ENCODE measurements around the gene POU2AF2. TPM values are rescaled to one million over a fixed set of nuclear protein-coding genes. Genes with fewer than 3 reads are reported as not detected.
"Not testable (repeated sequence)": the region's sequence is repeated elsewhere in the genome, so short reads cannot be mapped to it uniquely, and the experiment has no call there.

POU2AF2 gene
- total RNA-seq, 1 experiment from 2014 or later: not detected

DNA sequence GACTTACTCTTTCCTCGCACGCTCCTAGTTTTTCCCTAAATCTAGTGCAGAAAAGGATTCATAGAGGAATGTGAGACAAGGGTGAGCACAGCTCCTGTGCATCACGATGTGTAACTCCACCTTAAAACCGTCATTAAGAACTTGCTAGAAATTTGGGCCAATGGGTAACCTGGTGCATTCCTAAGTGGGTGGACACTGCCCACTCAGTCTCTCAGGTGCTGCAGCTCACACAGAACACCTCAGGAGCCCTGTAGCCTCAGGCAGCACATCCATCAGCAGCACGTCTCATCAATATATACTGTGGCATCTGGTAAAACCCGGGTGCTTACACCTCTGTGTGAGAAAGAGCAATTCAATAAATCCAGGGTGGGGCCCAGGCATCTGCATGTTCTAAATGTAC lies 65.2 kb downstream of the POU2AF2 start (continued):
- TF ChIP-seq, protein P1, sequence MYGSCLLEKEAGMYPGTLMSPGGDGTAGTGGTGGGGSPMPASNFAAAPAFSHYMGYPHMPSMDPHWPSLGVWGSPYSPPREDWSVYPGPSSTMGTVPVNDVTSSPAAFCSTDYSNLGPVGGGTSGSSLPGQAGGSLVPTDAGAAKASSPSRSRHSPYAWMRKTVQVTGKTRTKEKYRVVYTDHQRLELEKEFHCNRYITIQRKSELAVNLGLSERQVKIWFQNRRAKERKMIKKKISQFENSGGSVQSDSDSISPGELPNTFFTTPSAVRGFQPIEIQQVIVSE (CRISPR knock-in tag; IDR thresholded peaks at IDR 0.05; ENCODE audit: borderline replicate concordance): no peak
- TF ChIP-seq IRF2 (CRISPR knock-in tag; IDR thresholded peaks at IDR 0.05; ENCODE audit: borderline replicate concordance, low read depth): no peak
- TF ChIP-seq, protein P2, sequence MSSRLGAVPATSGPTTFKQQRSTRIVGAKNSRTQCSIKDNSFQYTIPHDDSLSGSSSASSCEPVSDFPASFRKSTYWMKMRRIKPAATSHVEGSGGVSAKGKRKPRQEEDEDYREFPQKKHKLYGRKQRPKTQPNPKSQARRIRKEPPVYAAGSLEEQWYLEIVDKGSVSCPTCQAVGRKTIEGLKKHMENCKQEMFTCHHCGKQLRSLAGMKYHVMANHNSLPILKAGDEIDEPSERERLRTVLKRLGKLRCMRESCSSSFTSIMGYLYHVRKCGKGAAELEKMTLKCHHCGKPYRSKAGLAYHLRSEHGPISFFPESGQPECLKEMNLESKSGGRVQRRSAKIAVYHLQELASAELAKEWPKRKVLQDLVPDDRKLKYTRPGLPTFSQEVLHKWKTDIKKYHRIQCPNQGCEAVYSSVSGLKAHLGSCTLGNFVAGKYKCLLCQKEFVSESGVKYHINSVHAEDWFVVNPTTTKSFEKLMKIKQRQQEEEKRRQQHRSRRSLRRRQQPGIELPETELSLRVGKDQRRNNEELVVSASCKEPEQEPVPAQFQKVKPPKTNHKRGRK (CRISPR knock-in tag; IDR thresholded peaks at IDR 0.05; ENCODE audit: borderline replicate concordance): no peak
- no peak for TF ChIP-seq KAT7 (CRISPR knock-in tag; IDR thresholded peaks at IDR 0.05; ENCODE audit: borderline replicate concordance)
- TF ChIP-seq TEAD1 (CRISPR knock-in tag; IDR thresholded peaks at IDR 0.05): no peak
- TF ChIP-seq, protein P3, sequence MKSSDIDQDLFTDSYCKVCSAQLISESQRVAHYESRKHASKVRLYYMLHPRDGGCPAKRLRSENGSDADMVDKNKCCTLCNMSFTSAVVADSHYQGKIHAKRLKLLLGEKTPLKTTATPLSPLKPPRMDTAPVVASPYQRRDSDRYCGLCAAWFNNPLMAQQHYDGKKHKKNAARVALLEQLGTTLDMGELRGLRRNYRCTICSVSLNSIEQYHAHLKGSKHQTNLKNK (CRISPR knock-in tag; IDR thresholded peaks at IDR 0.05): no peak

DNA sequence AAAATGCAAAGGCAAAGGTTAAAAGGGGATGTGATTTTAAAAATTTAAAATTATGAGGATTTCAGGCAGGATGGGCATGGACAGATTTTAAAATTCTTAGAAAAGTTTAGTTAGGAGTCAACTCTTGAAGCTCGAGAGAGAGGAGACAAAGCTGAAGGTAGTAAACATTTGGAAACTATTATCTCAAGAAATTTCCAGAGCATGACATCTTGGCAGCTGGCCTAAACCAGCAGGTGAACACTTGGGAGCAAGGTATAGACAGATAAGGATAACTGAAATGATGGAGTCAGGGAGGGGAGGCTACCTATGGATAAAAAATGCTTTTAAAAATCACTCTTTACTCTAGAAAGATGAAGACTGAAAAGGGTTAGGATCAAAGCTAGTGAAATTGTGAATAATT lies 66.6 kb downstream of the POU2AF2 start:
- ATAC-seq (no peak), DNase-seq (ENCODE audit: low spot score) (no peak)
- ChIA-PET POLR2A (no interaction called here), CTCF (no interaction called here)
- Mint-ChIP-seq H3K36me3 (no peaks in the 10 kb centered on the region), H3K27ac (no peak overlapping the region), H3K4me3 (no peak overlapping the region), H3K9me3 (peaks cover 15% of the 10 kb centered on the region), H3K4me1 (0 out of 2 replicates have a peak, but pooled peaks cover 2% of the 10 kb centered on the region), H3K27me3 (ENCODE audit: low read depth) (no peaks in the 10 kb centered on the region; the same call in 1 of the 2 replicates)
- TF ChIP-seq FOXJ3 (CRISPR knock-in tag; IDR thresholded peaks at IDR 0.05; ENCODE audit: borderline replicate concordance) (no peak), ZBTB21 (CRISPR knock-in tag; IDR thresholded peaks at IDR 0.05; ENCODE audit: borderline replicate concordance) (no peak)

DNA sequence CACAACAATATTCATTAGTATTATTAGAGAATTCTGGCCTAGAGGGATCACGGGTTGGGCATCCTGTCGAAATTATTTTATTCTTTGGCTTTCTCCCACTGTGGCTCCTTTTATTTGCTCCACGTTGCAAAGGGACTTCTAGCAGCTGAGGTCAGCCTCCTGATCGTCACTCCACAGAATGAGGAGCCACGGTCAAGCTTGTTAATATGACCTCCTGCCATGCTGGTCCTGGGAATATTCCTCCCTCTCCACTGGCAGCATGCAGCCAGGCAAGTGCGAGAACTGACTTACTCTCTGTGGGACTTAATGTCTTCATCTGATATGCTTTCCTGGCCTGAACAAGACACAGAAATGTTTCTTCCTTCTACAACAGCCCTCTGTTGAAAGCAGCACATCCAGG lies 73.8 kb downstream of the POU2AF2 start:
- ATAC-seq: no peak
- TF ChIP-seq, protein P2 (CRISPR knock-in tag; IDR thresholded peaks at IDR 0.05; ENCODE audit: borderline replicate concordance): no peak
- no peak for TF ChIP-seq CBFB (CRISPR knock-in tag; IDR thresholded peaks at IDR 0.05; ENCODE audit: low read depth)
- no peak for TF ChIP-seq PRRX2 (CRISPR knock-in tag; IDR thresholded peaks at IDR 0.05)
- no peak for TF ChIP-seq ETV6 (CRISPR knock-in tag; IDR thresholded peaks at IDR 0.05)
- TF ChIP-seq, protein P4, sequence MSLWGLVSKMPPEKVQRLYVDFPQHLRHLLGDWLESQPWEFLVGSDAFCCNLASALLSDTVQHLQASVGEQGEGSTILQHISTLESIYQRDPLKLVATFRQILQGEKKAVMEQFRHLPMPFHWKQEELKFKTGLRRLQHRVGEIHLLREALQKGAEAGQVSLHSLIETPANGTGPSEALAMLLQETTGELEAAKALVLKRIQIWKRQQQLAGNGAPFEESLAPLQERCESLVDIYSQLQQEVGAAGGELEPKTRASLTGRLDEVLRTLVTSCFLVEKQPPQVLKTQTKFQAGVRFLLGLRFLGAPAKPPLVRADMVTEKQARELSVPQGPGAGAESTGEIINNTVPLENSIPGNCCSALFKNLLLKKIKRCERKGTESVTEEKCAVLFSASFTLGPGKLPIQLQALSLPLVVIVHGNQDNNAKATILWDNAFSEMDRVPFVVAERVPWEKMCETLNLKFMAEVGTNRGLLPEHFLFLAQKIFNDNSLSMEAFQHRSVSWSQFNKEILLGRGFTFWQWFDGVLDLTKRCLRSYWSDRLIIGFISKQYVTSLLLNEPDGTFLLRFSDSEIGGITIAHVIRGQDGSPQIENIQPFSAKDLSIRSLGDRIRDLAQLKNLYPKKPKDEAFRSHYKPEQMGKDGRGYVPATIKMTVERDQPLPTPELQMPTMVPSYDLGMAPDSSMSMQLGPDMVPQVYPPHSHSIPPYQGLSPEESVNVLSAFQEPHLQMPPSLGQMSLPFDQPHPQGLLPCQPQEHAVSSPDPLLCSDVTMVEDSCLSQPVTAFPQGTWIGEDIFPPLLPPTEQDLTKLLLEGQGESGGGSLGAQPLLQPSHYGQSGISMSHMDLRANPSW (CRISPR knock-in tag; conservative IDR thresholded peaks at IDR 0.05; ENCODE audit: low read depth): no peak
- TF ChIP-seq SMAD3 (CRISPR knock-in tag; IDR thresholded peaks at IDR 0.05; ENCODE audit: borderline replicate concordance): no peak
- no peak for TF ChIP-seq ESRRA (CRISPR knock-in tag; IDR thresholded peaks at IDR 0.05; ENCODE audit: borderline replicate concordance)
- no peak for TF ChIP-seq FOXJ3 (CRISPR knock-in tag; IDR thresholded peaks at IDR 0.05; ENCODE audit: borderline replicate concordance)
- CTCF ChIA-PET: interaction anchor here (1.1 kb wide), 1 partner anchor 110 kb away, joined by 3 read pairs; no protein-coding TSS in a partner anchor

DNA sequence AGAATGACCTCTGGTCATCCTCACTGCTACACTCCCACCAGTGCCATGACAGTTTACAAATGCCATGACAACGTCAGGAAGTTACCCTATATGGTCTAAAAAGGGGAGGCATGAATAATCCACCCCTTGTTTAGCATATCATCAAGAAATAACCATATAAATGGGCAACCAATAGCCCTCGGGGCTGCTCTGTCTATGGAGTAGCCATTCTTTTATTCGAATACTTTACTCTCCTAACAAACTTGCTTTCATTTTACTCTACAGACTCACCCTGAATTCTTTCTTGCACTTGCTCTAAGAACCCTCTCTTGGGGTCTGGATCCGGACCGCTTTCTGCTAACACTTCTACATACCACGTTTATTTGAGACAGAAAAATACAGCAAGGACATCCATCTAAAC lies 74.7 kb downstream of the POU2AF2 start:
- DNase-seq (ENCODE audit: low spot score); H3K4me3 Mint-ChIP-seq; POLR2A ChIA-PET; H3K9me3 Mint-ChIP-seq; H3K36me3 Mint-ChIP-seq; H3K27ac Mint-ChIP-seq; H3K27me3 Mint-ChIP-seq (ENCODE audit: low read depth): not testable (repeated sequence)
- peaks cover 16% of the 10 kb centered on the region for H3K4me1 Mint-ChIP-seq
- peak; percentile 26 for ATAC-seq
- CTCF ChIA-PET: interaction anchor here (0.9 kb wide), 1 partner anchor 22 kb away, joined by 3 read pairs; the partner anchor contains the start of gene POU2AF3

More for the DNA sequence above, 73.8 kb downstream of the POU2AF2 start:
- Mint-ChIP-seq H3K4me3 (no peak overlapping the region), H3K36me3 (no peaks in the 10 kb centered on the region), H3K4me1 (peaks cover 16% of the 10 kb centered on the region), H3K27me3 (ENCODE audit: low read depth) (no peaks in the 10 kb centered on the region; the same call in none of the 2 replicates), H3K27ac (no peak overlapping the region), H3K9me3 (peaks cover 4% of the 10 kb centered on the region)
- DNase-seq (ENCODE audit: low spot score): no peak
- POLR2A ChIA-PET: no interaction called here

All from WTC11 (cell line).